Activated T-cell treated with anti-CD3 and anti-CD28 coated beads, Interleukin-2, amount 50 U/mL, for 48 hours (primary cell): Measurements from ENCODE around the gene SH3PXD2B.

ENCODE experiments used
- DNase-seq, 2 experiments: peaks; one replicate each; pipeline ENCODE4 v3.0.0-alpha.2; 2020

Gene SH3PXD2B

DNA sequence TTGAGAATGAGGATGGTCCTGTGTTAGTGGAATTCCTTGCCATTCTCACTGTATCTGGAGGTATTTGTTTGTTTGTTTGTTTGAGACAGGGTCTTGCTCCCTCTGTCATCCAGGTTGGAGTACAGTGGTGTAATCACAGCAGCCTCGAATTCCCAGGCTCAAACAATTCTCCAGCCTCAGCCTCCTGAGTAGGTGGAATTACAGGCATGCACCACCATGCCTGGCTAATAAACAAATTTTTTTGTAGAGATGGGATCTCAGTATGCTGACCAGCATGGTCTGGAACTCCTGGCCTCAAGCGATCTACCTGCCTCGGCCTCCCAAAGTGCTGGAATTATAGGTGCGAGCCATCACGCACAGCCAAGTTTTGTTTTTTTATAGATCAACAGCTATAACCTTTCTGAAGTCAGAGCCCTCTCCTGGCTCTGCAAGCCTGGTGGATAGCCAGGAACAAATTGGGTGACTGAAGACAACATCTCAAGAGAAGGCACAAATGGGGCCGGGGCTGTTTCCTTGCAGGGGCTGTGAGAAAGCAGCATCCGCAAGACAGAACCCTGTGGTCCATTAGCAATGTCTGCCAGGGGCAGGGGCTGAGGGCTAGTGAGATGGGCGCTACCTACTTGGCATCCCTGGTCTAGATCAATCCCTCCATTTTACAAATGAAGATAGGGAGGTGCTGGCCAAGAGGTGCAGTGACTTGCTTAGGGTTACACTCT is 18.8 kb downstream of the SH3PXD2B start:
- DNase-seq = no peak

DNA sequence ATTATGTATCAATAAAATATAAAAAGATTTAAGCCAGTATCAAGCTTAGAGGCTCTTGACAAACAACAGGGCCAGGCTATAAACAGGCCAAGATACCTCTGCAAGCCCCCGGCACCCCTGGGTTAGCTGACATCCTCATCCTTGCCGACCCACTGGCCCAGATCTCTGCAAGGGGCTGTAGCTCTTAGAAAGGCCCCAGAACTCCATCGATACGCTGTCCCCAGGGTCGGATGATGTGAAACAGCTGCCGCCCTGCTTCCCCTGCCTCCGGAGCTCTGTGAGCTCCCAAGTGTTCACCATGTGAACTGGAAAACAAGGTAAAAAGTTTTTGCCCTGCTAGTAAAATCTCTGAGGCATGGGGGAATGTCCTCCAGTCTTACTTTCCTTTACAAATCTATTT is 20.1 kb downstream of the SH3PXD2B start:
- no peak for DNase-seq

DNA sequence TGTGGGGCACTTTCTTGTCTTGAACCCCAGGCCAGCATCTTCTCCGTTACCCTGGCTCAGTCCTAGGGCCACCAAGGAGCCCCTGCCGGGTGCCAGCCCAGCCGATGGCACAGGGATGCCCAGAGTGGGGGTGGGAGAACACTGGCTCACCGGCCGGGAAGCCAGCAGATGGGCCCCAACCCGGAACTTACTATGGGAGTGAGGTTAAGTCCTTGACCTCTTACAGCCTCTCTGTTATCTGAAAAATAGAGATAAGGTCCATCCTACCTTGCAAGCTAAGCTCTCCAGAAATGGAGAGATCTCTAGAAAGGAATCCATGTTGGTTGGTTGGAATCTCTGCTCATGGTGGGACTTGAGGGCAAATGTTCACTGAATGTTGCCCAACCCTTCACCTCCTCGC is 20.8 kb downstream of the SH3PXD2B start:
- no peak for DNase-seq

DNA sequence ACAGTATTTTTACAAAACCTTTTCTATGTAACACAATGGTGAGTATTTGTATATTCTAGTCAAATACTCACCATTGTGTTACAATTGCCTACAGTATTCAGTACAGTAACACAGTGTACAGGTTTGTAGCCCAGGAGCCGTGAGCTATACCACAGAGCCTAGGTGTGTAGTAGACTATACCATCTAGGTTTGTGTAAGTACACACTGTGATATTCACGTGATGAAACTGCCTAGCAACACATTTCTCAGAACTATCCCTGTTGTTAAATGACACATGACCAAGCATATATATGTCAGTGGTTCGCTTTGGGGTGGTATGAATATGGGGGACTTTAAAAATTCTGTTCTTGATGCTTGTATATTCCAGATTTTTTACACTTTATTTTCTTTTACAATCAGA is 21.3 kb downstream of the SH3PXD2B start:
- no peak for DNase-seq

DNA sequence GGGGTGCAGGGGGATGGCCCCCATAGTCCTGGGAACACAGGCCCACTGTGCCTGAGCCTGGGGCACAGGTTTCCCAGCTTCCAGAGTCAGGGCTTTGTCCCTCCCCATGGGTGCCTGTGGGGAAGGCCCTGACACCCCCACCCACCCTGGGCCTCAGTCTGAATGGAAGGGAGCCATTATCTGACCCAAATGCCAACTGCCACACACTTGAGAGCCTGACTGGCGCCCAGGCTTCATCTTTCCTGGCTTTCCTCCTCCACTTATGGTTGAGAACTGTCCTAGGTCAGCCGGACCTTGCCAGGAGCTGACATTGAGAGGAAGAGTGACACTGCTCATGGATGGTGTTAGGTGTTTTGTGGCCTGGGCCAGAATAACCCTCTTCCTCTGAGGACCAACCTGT is 24.0 kb downstream of the SH3PXD2B start:
- no peak for DNase-seq

DNA sequence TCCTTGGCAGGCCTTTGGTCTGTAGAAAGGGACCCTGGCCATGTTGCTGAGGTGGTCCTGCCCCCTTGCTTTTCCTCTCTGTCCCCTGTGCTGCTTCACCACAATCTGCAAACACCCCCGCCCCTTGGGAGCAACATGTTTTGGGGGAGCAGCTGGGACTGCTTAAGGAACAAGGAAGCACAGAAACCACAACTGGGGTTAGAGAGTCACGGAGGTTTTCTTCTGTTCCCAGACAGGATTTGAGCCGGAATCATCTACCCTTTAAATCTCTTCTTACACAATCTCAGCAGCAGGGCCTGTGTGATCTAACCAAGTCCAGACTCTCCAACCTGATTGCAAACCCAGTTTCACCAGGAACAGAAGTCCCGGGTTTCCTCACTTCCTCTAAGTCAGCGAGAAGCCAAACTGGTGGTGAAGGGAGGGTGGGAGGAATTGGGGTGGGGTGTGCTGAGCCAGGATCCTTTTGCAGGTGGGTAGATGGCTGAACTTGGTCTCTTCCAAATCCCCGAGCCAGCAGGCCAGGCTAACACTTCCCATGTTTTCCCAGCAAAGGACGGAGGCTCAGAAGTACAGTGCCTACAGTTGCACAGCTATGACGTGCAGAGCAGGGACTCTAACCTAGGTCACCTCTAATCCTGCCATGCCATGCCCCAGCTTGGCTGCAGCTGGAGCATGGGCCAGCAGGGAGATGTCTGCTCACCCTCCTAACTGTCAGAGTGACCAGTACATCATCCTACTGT is 25.0 kb downstream of the SH3PXD2B start:
- no peak for DNase-seq

DNA sequence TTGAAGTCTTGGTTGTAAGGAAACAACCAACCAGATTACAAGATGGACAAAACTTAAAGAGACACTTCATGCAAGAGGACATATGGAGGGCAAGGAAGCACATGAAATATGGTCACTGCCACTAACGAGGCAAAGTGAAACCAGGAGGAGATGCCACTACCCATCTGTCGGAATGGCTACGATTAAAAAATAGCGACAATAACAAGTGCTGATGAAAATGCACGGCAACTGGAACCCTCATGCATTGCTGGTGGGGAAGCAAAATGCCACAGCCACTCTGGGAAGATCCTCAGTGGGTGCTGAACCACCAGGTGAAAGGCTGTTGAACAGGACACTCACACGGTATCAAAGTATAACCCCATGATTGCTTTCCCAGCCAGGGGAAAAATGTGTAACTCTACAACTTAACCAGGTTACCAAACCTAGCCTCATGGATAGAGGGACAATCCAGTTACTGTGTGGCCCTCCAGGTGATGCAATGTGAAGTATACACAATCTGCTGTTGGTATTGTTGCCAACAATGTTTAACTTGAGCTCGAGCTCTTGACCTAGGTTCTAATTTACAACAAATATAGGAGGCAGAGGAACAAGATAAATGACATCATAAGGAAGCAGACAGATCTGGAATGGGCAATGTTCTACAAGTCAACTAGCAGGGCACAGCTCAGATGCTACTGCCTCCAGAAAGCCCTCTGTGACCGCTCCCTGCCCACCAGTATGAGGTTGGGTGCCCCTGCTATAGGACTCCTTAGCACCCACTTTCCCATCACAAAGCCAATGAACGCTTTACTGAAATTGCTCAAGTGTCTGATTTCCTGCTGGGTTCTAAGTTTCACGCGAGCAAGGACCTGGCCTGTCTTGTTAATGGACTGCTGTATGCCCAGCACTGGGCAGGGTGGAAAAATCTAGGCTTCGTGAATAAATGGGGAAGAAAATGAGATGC is 25.8 kb downstream of the SH3PXD2B start:
- no peak for DNase-seq

DNA sequence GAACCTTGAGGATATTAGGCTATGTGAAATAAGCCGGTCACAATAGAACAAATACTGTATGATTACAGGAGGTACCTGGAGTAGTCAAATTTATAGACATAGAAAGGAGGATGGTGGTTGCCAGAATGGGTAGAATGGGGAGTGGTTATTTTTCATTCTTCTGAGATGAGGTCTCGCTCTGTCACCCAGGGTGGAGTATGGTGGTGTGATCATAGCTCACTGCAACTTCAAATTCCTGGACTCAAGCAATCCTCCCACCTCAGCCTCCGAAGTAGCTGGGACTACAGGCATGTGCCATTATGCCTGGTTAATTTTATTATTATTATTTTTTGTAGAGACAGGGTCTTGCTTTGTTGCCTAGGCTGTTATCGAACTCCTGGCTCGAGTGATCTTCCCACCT is 27.1 kb downstream of the SH3PXD2B start:
- no peak for DNase-seq

DNA sequence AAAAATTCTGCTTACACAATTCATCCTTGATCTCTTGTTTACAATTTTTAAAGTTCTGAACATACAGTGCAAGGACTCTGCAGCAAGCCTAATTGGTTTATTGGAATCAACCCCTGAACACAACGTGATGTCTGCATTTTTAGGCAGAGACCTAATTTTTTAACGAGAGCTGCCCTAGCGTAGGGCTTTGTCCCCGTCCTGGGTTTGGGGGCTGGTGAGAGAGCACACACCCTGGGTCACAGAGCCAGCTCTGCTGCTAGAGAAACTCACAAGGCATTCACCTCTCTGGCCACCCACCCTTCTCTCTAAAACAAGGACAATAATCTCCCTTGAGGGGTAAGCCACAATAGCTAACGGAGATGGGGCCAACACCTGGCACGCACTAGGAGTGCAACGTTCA is 28.2 kb downstream of the SH3PXD2B start:
- no peak for DNase-seq

DNA sequence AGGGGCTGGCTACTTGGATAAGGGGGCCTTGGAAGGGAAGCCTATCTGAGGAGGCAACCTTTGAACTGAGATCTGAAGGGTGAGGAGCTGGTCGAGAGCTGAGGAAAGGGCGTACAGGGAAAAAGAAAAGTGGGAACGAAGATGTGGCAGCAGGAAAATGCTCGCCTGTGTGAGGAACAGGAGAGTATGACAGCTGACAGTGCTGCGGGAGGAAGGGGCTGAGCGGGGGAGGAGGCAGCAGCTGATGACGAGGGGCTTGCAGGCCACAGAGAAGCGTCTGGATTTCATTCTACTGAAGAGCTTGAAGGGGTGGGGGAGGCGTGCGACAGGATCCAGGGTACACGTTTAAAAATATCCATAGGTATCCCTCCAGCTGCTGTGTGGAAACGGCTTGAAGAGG is 28.9 kb downstream of the SH3PXD2B start:
- DNase-seq = no peak

DNA sequence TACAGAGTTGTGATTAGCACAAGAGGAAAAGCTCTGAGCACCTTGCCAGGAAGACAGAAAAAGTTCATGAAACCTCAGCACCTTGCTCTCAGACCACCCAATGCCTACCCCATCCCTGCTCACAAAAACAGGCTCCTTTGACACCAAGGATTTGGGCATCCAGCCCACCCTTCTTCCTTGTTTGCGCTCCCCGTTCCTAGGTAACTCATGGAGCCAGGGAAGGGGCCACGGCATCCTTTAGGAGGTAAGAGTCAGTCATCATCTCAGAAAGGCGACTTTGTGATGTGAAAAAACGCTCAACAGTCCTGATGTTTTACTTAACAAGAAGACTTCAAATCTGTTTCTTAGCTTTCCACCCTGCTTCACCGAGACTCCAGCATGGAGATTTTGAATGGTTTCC is 29.5 kb downstream of the SH3PXD2B start:
- no peak for DNase-seq

DNA sequence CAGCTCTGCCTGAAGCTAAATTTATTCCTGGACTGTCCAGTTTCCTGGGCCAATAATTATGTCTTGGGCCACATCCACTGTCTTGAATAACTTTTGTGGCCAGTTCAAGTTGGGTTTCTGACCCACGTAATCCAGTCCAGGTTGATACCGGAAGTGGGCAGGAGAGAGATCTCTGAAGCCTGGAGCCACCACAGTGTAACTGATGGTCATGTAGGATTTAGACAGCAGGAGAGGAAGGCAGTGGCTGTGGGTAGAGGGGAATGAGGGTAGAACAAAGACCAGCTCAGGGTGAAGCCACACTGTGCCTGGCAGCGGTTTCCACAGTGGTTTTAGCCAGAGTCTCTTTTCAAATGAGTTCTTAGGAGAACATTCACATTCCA is 30.2 kb downstream of the SH3PXD2B start:
- no peak for DNase-seq

DNA sequence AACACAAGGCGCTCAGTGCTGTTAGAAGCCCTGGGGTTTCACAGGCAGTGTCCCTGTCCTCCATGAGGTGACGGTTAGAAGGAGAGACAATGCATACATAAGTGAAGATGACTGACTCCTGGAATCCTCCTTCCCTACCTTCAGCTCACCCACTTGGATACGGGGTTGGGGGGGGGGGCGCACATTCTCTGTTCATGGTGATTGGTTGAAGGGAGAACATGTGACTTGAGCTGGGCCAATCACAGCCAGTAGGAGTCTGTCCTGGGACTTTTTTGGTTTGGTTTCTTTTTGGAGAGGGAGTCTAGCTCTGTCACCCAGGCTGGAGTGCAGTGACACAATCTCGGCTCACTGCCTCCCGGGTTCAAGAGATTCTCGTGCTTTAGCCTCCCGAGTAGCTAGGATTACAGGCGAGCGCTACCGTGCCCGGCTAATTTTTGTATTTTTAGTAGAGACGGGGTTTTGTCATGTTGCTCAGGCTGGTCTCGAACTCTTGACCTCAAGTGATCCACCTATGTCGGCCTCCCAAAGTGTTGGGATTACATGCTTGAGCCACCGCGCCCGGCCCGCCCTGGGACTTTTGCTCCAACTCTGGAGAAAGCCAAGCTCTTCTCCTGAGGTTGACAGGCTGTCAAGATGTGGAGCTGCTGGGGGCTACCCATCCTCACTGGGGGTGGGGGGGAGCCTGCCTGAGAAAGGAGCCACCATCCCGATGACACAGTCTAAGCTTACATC is 30.8 kb downstream of the SH3PXD2B start:
- no peak for DNase-seq

DNA sequence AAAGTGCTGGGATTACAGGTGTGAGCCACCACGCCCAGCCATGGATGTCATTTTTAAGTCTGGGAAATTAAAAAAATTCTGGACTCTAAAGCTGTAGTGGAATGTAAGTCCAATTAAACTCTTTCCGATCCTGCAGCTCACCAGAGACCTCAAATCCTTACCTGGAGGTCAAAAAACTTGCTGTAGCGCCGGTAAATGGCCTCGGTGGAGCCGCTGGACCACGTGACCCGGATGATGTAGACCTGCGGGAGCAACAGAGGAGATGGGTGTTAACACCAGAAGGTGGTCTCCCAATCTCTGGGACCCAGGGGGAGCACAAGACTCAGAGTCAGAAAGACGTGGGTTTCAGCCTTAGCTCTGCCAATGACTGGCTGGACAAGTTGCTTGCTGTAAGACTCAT is 32.1 kb downstream of the SH3PXD2B start:
- DNase-seq = no peak

DNA sequence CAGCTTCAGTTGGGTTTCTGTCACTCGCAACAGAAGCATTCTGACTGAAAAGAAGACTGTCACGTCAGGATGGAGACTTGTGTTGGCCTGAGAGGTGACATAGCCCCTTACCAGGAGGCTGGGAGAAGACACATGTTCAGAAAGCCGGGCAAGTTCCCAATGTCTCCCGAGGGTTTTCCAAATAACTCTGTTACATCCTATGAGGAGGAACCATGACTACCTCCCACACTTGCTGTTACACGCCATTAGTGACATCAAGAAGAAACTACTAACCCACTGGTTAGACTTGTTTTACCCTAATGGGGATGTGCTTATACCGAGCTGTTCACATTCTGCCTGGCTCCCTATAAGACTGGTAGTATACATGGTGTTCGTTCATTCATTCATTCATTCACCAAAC is 33.3 kb downstream of the SH3PXD2B start:
- no peak for DNase-seq

DNA sequence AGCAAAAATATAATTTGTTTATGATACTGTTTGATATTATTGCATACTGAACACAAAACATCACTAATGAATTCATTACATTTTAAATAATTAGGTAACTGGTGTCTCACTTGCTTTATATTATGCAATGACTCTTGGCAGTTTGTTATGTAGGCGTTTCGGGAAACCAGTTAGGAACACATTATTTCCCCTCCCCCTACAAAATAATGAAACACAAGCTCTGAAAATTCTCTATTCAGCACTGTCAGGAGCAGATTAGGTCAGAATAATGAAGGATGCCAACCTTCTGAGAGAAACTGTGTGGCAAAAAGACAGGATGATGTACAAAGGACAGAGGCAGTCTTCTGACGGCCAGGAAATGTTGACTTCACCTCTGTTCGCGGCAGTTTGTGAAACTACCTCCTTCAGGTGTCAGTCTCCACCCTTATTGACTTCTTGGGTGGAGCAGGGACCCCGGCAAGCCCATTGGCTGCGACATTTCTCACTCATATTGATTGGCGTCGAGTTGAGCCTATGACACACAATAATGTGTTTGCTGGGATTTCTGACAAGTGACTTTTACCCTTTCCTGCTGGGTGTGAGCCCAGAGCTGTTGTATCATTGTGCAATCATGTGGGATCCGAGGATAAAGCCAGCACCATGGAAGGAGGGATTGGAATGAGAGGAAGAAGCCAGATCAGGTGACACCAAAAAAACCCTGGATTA is 33.9 kb downstream of the SH3PXD2B start:
- no peak for DNase-seq

DNA sequence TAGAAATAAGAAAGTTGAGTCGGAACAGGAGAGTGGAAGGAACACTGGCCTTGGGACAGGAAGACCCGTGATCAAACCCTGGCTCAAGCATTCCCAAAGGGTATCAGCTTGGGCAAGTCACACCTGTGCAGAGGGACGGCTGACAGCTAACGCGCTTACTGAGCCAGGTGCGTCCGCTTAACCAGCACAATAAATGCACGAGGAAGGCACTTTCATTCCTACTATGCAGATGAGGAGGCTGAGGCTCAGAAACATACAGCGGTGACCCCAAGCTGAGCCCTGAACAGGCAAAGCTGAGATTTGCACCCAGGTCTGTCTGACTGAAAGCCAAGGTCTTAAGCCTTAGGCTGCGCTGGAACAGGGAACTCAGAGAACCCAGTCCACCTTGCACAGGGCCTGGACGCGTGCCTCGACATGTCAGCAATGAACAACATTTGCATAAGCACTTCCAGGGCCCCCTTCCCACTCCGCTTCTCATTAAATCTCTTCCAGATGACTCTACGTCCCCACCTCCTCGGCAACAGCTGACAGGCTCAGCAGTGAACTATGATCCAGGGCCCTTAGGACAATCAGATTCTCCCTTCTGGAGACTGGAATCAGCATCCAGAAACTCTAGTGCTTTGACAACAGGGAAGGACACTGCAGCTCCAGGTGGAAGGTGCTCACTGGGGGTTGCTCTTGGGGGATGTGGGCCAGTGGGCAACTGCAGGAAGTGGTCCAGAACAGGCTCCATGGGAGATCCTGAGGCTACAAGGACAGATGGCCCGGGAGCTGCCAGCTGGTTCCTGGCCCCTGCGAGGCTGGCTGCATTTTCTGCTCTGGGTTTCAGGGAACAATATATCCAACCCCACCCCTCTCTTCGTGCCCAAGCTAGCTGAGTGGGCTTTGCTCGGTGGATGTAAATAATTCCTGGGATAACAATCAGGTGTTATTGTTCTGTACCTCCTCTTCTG is 35.2 kb downstream of the SH3PXD2B start:
- no peak for DNase-seq

DNA sequence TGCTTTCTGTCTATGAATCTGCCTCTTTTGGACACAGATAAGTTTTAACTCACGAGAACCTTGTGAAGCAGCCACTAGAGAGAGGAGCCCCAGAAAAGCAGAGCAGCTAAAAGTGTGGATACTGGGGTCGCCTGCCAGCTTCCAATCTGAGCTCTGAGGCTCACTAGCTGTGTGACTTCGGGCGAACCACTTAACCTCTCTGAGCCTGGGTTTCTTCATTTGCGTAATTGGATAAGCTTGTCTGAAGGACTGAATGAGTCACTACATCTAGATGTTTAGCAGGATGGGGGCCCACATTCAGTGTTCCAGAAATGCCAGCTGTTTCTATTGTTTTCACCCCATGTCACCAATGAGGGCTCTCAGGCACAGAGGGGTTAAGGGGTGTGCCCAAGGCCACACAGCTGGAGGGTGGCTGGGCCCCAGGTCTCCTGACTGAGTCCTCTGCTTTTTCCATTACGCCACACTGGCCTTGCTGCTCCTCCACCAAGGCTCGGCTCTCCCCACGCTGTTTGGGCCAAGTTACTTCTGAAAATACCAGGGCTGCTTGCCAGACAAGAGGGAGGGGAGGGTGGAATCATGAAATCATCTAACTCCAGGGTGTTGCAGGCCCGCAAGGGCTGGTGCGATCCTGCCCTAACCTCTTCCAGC is 36.2 kb downstream of the SH3PXD2B start:
- DNase-seq = no peak

DNA sequence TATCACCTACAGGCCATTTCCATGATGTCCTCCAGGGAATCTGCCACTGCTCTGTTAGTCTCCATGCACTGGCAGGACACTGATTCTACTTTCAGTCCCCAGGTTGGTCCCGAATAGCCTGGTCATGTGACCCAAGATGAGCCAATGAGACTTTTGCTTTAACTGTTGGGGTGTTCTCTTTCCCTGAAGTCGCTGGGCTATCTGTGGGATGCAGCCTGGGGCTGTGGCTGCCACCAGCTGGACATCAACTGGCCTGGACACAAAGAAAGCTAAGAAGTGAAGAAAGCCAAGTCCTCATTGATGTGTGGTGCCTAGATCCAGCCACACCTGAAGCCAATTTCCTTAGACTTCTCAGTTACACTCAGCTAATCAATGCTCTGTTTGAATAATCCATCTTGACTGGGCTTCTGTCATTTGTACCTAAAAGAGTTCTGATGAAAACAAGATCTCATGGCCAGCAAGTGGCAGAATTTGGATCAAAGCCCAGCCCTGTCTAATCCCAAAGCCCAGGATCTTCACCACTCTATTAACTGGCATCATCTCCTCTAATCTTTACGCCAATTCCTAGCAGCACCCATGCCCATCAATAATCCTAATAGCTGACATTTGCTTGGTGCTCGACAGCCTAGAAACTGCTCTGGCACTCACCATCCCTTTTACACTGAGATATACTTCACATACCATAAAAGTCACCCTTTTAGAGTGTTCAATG is 37.0 kb downstream of the SH3PXD2B start:
- DNase-seq = no peak
